IMR-90 (cell line): ENCODE data around the gene MLYCD. TPM values are rescaled to one million over a fixed set of nuclear protein-coding genes. Genes with fewer than 3 reads are reported as not detected.

Experiments
- ATAC-seq: fragments of 200-7000 bp; cut with Tn5 transposase; 2 replicates; pipeline ENCODE4 v1.9.1; 2020; ENCODE audit warnings: low read depth, mild to moderate bottlenecking, moderate library complexity
- BruUV-seq: library from RNA; stranded (reverse); fragments of 400-500 nt; replicated peaks from 2 replicates; lab custom pipeline; 2021; lab: Mats Ljungman, UMichigan
- CTCF ChIA-PET: fragments of 300-600 bp; formaldehyde crosslinking; extraction: SDS; loops from one replicate; lab custom pipeline; 2021; ENCODE audit warnings: antibody characterized with exemption; lab: Yijun Ruan, JAX
- POLR2A ChIA-PET: fragments of 300-600 bp; sonication (Branson Sonifier 250); formaldehyde crosslinking; loops from one replicate; lab custom pipeline; 2022; ENCODE audit warnings: antibody characterized with exemption; ENCODE audit not compliant: unreplicated experiment; lab: Charles Lee
- DNase-seq: peaks from one replicate; pipeline ENCODE4 v3.0.0; 2013
- H2AFZ ChIP-seq: replicated peaks from 2 replicates; pipeline ENCODE3; 2013; ENCODE audit warnings: low read length, mild to moderate bottlenecking; ENCODE audit not compliant: poor library complexity
- H2AK5ac ChIP-seq: 2 replicates; pipeline ENCODE4 v1.6.1; 2013; ENCODE audit warnings: low read depth, low read length, inconsistent platforms
- H2AK9ac ChIP-seq: replicated peaks from 2 replicates; pipeline ENCODE3; 2013; ENCODE audit warnings: mild to moderate bottlenecking, low read depth, low read length, moderate library complexity; ENCODE audit not compliant: poor library complexity
- H2BK120ac ChIP-seq: 2 replicates; pipeline ENCODE4 v1.6.1; 2013; ENCODE audit warnings: low read depth, low read length, inconsistent platforms
- H2BK15ac ChIP-seq: 3 replicates; pipeline ENCODE4 v1.6.1; 2013; ENCODE audit warnings: low read depth, low read length, inconsistent platforms
- H2BK20ac ChIP-seq: 2 replicates; pipeline ENCODE4 v1.6.1; 2013; ENCODE audit warnings: low read depth, mild to moderate bottlenecking, inconsistent platforms, low read length, moderate library complexity
- H2BK5ac ChIP-seq: 2 replicates; pipeline ENCODE4 v1.6.1; 2013; ENCODE audit warnings: mild to moderate bottlenecking, low read depth, low read length, inconsistent platforms; ENCODE audit not compliant: poor library complexity, severe bottlenecking
- H3K14ac ChIP-seq: replicated peaks from 2 replicates; pipeline ENCODE4 v1.6.1; 2013; ENCODE audit warnings: low read depth, low read length, inconsistent platforms
- H3K18ac ChIP-seq: 2 replicates; pipeline ENCODE4 v1.6.1; 2013; ENCODE audit warnings: low read depth, low read length, control low read depth
- H3K23ac ChIP-seq: 2 replicates; pipeline ENCODE4 v1.6.1; 2013; ENCODE audit warnings: low read depth, low read length, inconsistent platforms
- H3K27ac ChIP-seq: 2 replicates; pipeline ENCODE4 v1.5.1; 2013; ENCODE audit warnings: mild to moderate bottlenecking, control low read depth, low read length; ENCODE audit not compliant: insufficient read depth
- H3K27me3 ChIP-seq: 2 replicates; pipeline ENCODE4 v1.6.1; 2013; ENCODE audit warnings: low read length; ENCODE audit not compliant: control insufficient read depth, insufficient read depth
- H3K36me3 ChIP-seq: 2 replicates; pipeline ENCODE4 v1.6.1; 2013; ENCODE audit warnings: low read length, mixed read lengths; ENCODE audit not compliant: control insufficient read depth, insufficient read depth
- H3K4ac ChIP-seq: 2 replicates; pipeline ENCODE4 v1.6.1; 2013; ENCODE audit warnings: low read depth, low read length, inconsistent platforms
- H3K4me1 ChIP-seq: 2 replicates; pipeline ENCODE4 v1.6.1; 2013; ENCODE audit warnings: low read length, mixed read lengths; ENCODE audit not compliant: control insufficient read depth, insufficient read depth
- H3K4me2 ChIP-seq: 2 replicates; pipeline ENCODE4 v1.6.1; 2013; ENCODE audit warnings: low read depth, mild to moderate bottlenecking, control low read depth, low read length, moderate library complexity
- H3K4me3 ChIP-seq: 2 replicates; pipeline ENCODE4 v1.5.1; 2013; ENCODE audit warnings: low read depth, mild to moderate bottlenecking, control low read depth, low read length, moderate library complexity; ENCODE audit not compliant: insufficient read depth
- H3K56ac ChIP-seq: 2 replicates; pipeline ENCODE4 v1.6.1; 2013; ENCODE audit warnings: low read length, inconsistent platforms; ENCODE audit not compliant: insufficient read depth; ENCODE audit errors: extremely low read depth
- H3K79me1 ChIP-seq, 2 experiments: 2 replicates each; pipeline ENCODE4 v1.6.1; 2013; ENCODE audit warnings: low read length in 2 of 2, inconsistent platforms in 1 of 2, low read depth in 1 of 2
- H3K9ac ChIP-seq: 2 replicates; pipeline ENCODE4 v1.6.1; 2013; ENCODE audit warnings: low read depth, low read length, control low read depth
- H3K9me1 ChIP-seq: 2 replicates; pipeline ENCODE4 v1.6.1; 2013; ENCODE audit warnings: low read length, inconsistent platforms; ENCODE audit not compliant: insufficient read depth
- H3K9me3 ChIP-seq: 2 replicates; pipeline ENCODE4 v1.6.1; 2013; ENCODE audit warnings: low read length; ENCODE audit not compliant: control insufficient read depth, insufficient read depth
- H4K20me1 ChIP-seq: 2 replicates; pipeline ENCODE4 v1.6.1; 2013; ENCODE audit warnings: low read length, inconsistent platforms; ENCODE audit not compliant: insufficient read depth
- H4K5ac ChIP-seq: 2 replicates; pipeline ENCODE4 v1.6.1; 2013; ENCODE audit warnings: mild to moderate bottlenecking, low read depth, low read length, control low read depth
- H4K8ac ChIP-seq, 2 experiments: 2 replicates each; pipeline ENCODE4 v1.6.1; 2013; ENCODE audit warnings: low read depth in 2 of 2, low read length in 2 of 2, control low read depth in 1 of 2, inconsistent platforms in 1 of 2
- H4K91ac ChIP-seq: 2 replicates; pipeline ENCODE4 v1.6.1; 2013; ENCODE audit warnings: low read depth, low read length, inconsistent platforms; ENCODE audit not compliant: insufficient read depth
- BHLHE40 ChIP-seq: fragments of 150-350 bp; IDR thresholded peaks from 2 replicates; pipeline ENCODE4 v1.6.1; 2016; ENCODE audit warnings: mild to moderate bottlenecking, low read depth, low read length
- CTCF ChIP-seq: conservative IDR thresholded peaks from 2 replicates; pipeline ENCODE4 v1.5.1; 2012; ENCODE audit warnings: mild to moderate bottlenecking, low read depth, low read length, improper control_type of control experiment
- ELK1 ChIP-seq: fragments of 150-350 bp; IDR thresholded peaks from 2 replicates; pipeline ENCODE4 v1.6.1; 2016; ENCODE audit warnings: low read depth, mild to moderate bottlenecking, low read length, moderate library complexity, borderline replicate concordance
- FOS ChIP-seq: fragments of 150-350 bp; IDR thresholded peaks from 2 replicates; pipeline ENCODE4 v1.6.1; 2016; ENCODE audit warnings: low read depth, low read length
- MAFK ChIP-seq: IDR thresholded peaks from 2 replicates; pipeline ENCODE4 v1.6.1; 2012; ENCODE audit warnings: low read depth, low read length, improper control_type of control experiment
- MAZ ChIP-seq: IDR thresholded peaks from 2 replicates; pipeline ENCODE4 v1.6.1; 2012; ENCODE audit warnings: low read depth, mild to moderate bottlenecking, low read length, improper control_type of control experiment, moderate library complexity, borderline replicate concordance
- MXI1 ChIP-seq: IDR thresholded peaks from 2 replicates; pipeline ENCODE4 v1.6.1; 2012; ENCODE audit warnings: low read depth, mild to moderate bottlenecking, low read length, moderate library complexity, borderline replicate concordance
- NFE2L2 ChIP-seq: fragments of 150-350 bp; IDR thresholded peaks from 2 replicates; pipeline ENCODE4 v1.6.1; 2016; ENCODE audit warnings: low read depth, mild to moderate bottlenecking, low read length
- POLR2A ChIP-seq: IDR thresholded peaks from 2 replicates; pipeline ENCODE4 v1.6.1; 2012; ENCODE audit warnings: mild to moderate bottlenecking, low read depth, low read length
- RAD21 ChIP-seq: IDR thresholded peaks from 2 replicates; pipeline ENCODE4 v1.6.1; 2012; ENCODE audit warnings: low read length, improper control_type of control experiment
- RCOR1 ChIP-seq: IDR thresholded peaks from 2 replicates; pipeline ENCODE4 v1.6.1; 2012; ENCODE audit warnings: mild to moderate bottlenecking, low read length, improper control_type of control experiment; ENCODE audit not compliant: insufficient replicate concordance
- RFX5 ChIP-seq: IDR thresholded peaks from 2 replicates; pipeline ENCODE4 v1.8.0; 2012; ENCODE audit warnings: low read depth, mild to moderate bottlenecking, low read length, moderate library complexity
- SMC3 ChIP-seq: fragments of 150-350 bp; IDR thresholded peaks from 2 replicates; pipeline ENCODE4 v1.6.1; 2016; ENCODE audit warnings: low read depth, mild to moderate bottlenecking, antibody characterized with exemption, low read length, moderate library complexity
- USF2 ChIP-seq: fragments of 150-350 bp; IDR thresholded peaks from 2 replicates; pipeline ENCODE4 v1.6.1; 2017; ENCODE audit warnings: mild to moderate bottlenecking, antibody characterized with exemption, low read length, low read depth
- WGBS, 2 experiments: methylation state at CpG; one replicate each; pipeline versions ENCODE4 v1.1.5 to v1.1.7; 2013; ENCODE audit warnings: missing lambda C conversion rate in 2 of 2; ENCODE audit not compliant: insufficient read length in 1 of 2; ENCODE audit errors: extremely low coverage in 2 of 2; 5-methylcytosine and 5-hydroxymethylcytosine counted together
- dilution Hi-C: fragments of 300-500 bp; cut with HindIII; formaldehyde crosslinking; loops from one replicate; pipeline ENCODE4 v1.14.3; 2018; ENCODE audit warnings: low sequenced_read_pairs; ENCODE audit not compliant: unreplicated experiment
- in situ Hi-C: fragments of 300-500 bp; cut with MboI; formaldehyde crosslinking; loops from 3 replicates; pipeline ENCODE4 v1.14.3; 2019; ENCODE audit warnings: low sequenced_read_pairs, inconsistent platforms, mixed read lengths
- intact Hi-C: fragments of 100-400 bp; cut with micrococcal nuclease; formaldehyde crosslinking; loops from 2 replicates; pipeline ENCODE4 v1.10.0; 2022
- polyA plus RNA-seq, 3 experiments: library from polyadenylated mRNA; depleted of rRNA; stranded (reverse); fragments of >200 nt; gene quantifications; 2 replicates each; pipeline ENCODE4 v1.2.3, GENCODE V29; 2012; ENCODE audit warnings: low replicate concordance in 1 of 3
- total RNA-seq: library from RNA; depleted of rRNA; stranded (reverse); fragments of >200 nt; gene quantifications from 2 replicates; pipeline ENCODE4 v1.2.3, GENCODE V29; 2012

The MLYCD gene
- total and polyA plus RNA-seq, 2 of the 4 experiments (the other 2 are of a cell fraction) = 1.9 to 2.7 TPM

GRCh38 chr16:83887564-83887963 is 11.4 kb upstream of the MLYCD start:
- Histone ChIP-seq H3K79me1 (no peaks in the 10 kb centered on the region), H2BK20ac (no peak overlapping the region), H3K4ac (no peak overlapping the region), H3K36me3 (no peaks in the 10 kb centered on the region), H3K9me3 (peaks cover 11% of the 10 kb centered on the region), H3K9me1 (no peaks in the 10 kb centered on the region), H3K14ac (no peak overlapping the region), H3K56ac (no peak overlapping the region), H3K4me3 (no peak overlapping the region), H3K9ac (no peak overlapping the region), H3K27ac (no peak overlapping the region), H2AK5ac (no peak overlapping the region), H4K91ac (no peak overlapping the region), H3K18ac (no peak overlapping the region), H2BK120ac (no peak overlapping the region), H3K27me3 (peaks cover 29% of the 10 kb centered on the region), H4K5ac (no peak overlapping the region), H2AK9ac (no peak overlapping the region), H4K8ac (no peak overlapping the region), H3K4me1 (no peaks in the 10 kb centered on the region), H3K4me2 (no peak overlapping the region), H2BK15ac (no peak overlapping the region), H2AFZ (no peak overlapping the region), H2BK5ac (no peak overlapping the region), H3K23ac (no peak overlapping the region), H4K20me1 (no peaks in the 10 kb centered on the region)
- in situ Hi-C loops (no loop called here), intact Hi-C loops (no loop called here), dilution Hi-C loops (no loop called here)
- DNase-seq (no peak), ATAC-seq (no peak)
- 78% methylated on average over 7 of the region's 8 CpGs; no CpG with 5 or more reads in 1 of the 2 experiments for WGBS, 2 experiments
- ChIA-PET POLR2A (no interaction called here), CTCF (no interaction called here)
- BruUV-seq = no TSS peak
- TF ChIP-seq USF2 = no peak
- no peak for TF ChIP-seq RFX5
- no peak for TF ChIP-seq RAD21
- TF ChIP-seq MXI1 = no peak
- TF ChIP-seq SMC3 = no peak
- no peak for TF ChIP-seq ELK1
- no peak for TF ChIP-seq FOS
- TF ChIP-seq CTCF = no peak
- TF ChIP-seq NFE2L2 = no peak
- no peak for TF ChIP-seq MAZ
- TF ChIP-seq RCOR1 = no peak
- no peak for TF ChIP-seq MAFK
- no peak for TF ChIP-seq BHLHE40
- no peak for TF ChIP-seq POLR2A
